ENCODE measurements around the gene EEF2. TPM values are rescaled to one million over a fixed set of nuclear protein-coding genes. Genes with fewer than 3 reads are reported as not detected.

EEF2 gene
- total and polyA plus RNA-seq, 2 donors (not counting 3 experiments of a cell fraction or from before 2014, with no cell fraction given), result 1,496 to 2,318 TPM

DNA sequence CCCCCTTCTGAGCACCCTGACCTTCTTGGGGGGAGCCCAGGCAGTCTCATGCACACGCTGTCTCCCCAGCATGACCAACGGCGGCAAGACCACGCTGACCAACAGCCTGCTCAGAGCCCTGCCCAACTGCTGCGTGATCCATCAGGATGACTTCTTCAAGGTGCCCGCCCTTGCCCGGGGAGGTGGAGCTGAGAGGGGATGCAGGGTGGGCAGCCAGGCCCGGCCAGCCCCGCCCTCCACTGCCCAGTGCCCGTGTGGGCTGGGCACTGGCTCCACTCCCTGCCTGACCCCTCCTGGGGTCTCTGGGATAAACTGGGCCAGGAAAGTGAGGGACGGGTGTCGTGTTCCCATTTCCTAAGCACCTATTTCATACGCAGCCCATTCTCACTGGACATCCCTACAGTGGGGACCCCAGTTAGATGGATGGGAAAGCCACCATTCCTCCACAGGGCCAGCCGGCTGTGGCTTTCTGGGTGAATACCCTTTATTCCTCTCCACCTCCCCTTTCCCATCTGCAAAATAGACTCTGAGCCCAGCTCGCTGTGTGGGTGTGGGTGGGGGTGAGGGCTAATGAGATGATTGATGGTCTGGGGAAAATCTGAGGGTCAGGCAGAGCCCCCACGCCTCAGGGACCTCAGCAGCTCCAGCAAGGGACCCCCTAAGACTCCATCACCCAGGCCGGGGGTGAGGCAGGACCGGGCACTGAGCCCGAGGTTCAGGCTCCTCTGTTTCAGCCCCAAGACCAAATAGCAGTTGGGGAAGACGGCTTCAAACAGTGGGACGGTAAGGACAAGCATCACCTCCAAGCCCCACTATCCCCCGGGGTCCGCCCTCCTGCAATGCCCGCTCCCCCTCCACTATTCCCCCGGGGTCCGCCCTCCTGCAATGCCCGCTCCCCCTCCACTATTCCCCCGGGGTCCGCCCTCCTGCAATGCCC lies 48.5 kb downstream of the EEF2 start:
- H3K36me3 ChIP-seq (ENCODE audit: control insufficient read depth in 2 of 2, extremely low read depth in 1 of 2, insufficient read depth in 2 of 2, low read length in 2 of 2), result no peaks in the 10 kb centered on the region
- dilution Hi-C loops (cut with MboI; ENCODE audit: extremely low pct_ligation_motif_present, low sequenced_read_pairs) (no loop called here), intact Hi-C loops (cut with micrococcal nuclease) (no loop called here)
- no peaks in the 10 kb centered on the region for H3K9me3 ChIP-seq (replicated peaks; ENCODE audit: control insufficient read depth, insufficient read depth, low read length)
- DNase-seq (ENCODE audit: low read depth, low spot score), result no peak
- no peak overlapping the region for H3K4me3 ChIP-seq (replicated peaks in 1 of 3; ENCODE audit: insufficient read depth in 1 of 3, low read depth in 1 of 3, low read length in 3 of 3)
- FAIRE-seq, result no peak
- H2AFZ ChIP-seq (ENCODE audit: low read depth, low read length), result no peak overlapping the region
- no peaks in the 10 kb centered on the region for H3K4me1 ChIP-seq (ENCODE audit: control insufficient read depth, extremely low read depth, insufficient read depth, low read length)
- H3K27ac ChIP-seq (ENCODE audit: insufficient read depth, low read depth, low read length), result no peak overlapping the region
- H3K9ac ChIP-seq (replicated peaks; ENCODE audit: extremely low read depth, insufficient read depth, low read length), result no peak overlapping the region
- no peaks in the 10 kb centered on the region for H3K9me1 ChIP-seq (replicated peaks; ENCODE audit: control insufficient read depth, extremely low read depth, insufficient read depth, low read length)
- CTCF ChIA-PET, result interaction anchor here (1.0 kb wide), 1 partner anchor 115 kb away, joined by 3 read pairs; no protein-coding TSS in a partner anchor
- H4K20me1 ChIP-seq (replicated peaks; ENCODE audit: control insufficient read depth, extremely low read depth, insufficient read depth, low read length), result no peaks in the 10 kb centered on the region
- peaks cover 9 to 18% of the 10 kb centered on the region in 2 experiments for H3K27me3 ChIP-seq (ENCODE audit: control insufficient read depth in 2 of 2, insufficient read depth in 2 of 2, low read length in 2 of 2)
- H3K4me2 ChIP-seq (ENCODE audit: insufficient read depth, low read length), result no peak overlapping the region
- no peak for TF ChIP-seq MAX (IDR thresholded peaks at IDR 0.05; ENCODE audit: insufficient read depth, insufficient read length)
- no peak for TF ChIP-seq POLR2AphosphoS5 (IDR thresholded peaks at IDR 0.05; ENCODE audit: insufficient read depth, low read depth, low read length)
- no peak for TF ChIP-seq FOS (IDR thresholded peaks at IDR 0.05; ENCODE audit: borderline replicate concordance, insufficient read depth, low read length)
- no peak for TF ChIP-seq MYC (IDR thresholded peaks at IDR 0.05; ENCODE audit: low read depth, low read length)
- no peak for TF ChIP-seq JUN (IDR thresholded peaks at IDR 0.05; ENCODE audit: borderline replicate concordance, insufficient read depth, insufficient read length, low read depth)
- TF ChIP-seq GATA2 (IDR thresholded peaks at IDR 0.05; ENCODE audit: insufficient read depth, insufficient read length, low read depth, low read length), result no peak
- TF ChIP-seq POLR2A (IDR thresholded peaks at IDR 0.05; ENCODE audit: low read depth, low read length), result no peak
- TF ChIP-seq EZH2 (IDR thresholded peaks at IDR 0.05; ENCODE audit: borderline replicate concordance, low read depth, low read length, severe bottlenecking), result no peak
- TF ChIP-seq, protein P1, sequence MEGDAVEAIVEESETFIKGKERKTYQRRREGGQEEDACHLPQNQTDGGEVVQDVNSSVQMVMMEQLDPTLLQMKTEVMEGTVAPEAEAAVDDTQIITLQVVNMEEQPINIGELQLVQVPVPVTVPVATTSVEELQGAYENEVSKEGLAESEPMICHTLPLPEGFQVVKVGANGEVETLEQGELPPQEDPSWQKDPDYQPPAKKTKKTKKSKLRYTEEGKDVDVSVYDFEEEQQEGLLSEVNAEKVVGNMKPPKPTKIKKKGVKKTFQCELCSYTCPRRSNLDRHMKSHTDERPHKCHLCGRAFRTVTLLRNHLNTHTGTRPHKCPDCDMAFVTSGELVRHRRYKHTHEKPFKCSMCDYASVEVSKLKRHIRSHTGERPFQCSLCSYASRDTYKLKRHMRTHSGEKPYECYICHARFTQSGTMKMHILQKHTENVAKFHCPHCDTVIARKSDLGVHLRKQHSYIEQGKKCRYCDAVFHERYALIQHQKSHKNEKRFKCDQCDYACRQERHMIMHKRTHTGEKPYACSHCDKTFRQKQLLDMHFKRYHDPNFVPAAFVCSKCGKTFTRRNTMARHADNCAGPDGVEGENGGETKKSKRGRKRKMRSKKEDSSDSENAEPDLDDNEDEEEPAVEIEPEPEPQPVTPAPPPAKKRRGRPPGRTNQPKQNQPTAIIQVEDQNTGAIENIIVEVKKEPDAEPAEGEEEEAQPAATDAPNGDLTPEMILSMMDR (IDR thresholded peaks at IDR 0.05; ENCODE audit: extremely low read depth in 1 of 2, insufficient read depth in 1 of 2, low read depth in 1 of 2, low read length in 2 of 2), result no peak
- no peaks in the 10 kb centered on the region for H3K79me2 ChIP-seq (ENCODE audit: control insufficient read depth, insufficient read depth, low read length)
- BruUV-seq (replicated peaks), result no TSS peak
- POLR2A ChIA-PET, result no interaction called here
